ENCODE measurements around the gene EML3. TPM values are rescaled to one million over a fixed set of nuclear protein-coding genes. Genes with fewer than 3 reads are reported as not detected.
A peak's percentile ranks its signal among the peaks of the same experiment; 100 is the strongest.

EML3 gene
- total RNA-seq, 2 experiments from 2014 or later: 121 to 122 TPM

- peak overlapping the region; percentile 85 for H3K4me3 Mint-ChIP-seq
- no peaks in the 10 kb centered on the region for H3K9me3 Mint-ChIP-seq
- H3K4me1 Mint-ChIP-seq: peaks cover 49% of the 10 kb centered on the region
- POLR2A ChIA-PET: interaction anchor here (0.7 to 6.4 kb wide), 33 partner anchors 9 to 279 kb away, joined by 3 to 116 read pairs (median 6); partner anchors contain the start of genes AHNAK, B3GAT3, C11orf98 and CSKMT
- H3K27me3 Mint-ChIP-seq: no peaks in the 10 kb centered on the region
- peak overlapping the region; percentile 88 for H3K27ac Mint-ChIP-seq
- DNase-seq: no peak
- CTCF ChIA-PET: interaction anchor here (0.8 to 3.3 kb wide), 10 partner anchors 9 to 207 kb away, joined by 3 to 51 read pairs (median 6); partner anchors contain the start of genes B3GAT3, EEF1G, HNRNPUL2 and TTC9C
- H3K36me3 Mint-ChIP-seq (ENCODE audit: low read depth): peaks cover 67% of the 10 kb centered on the region
Observed at GRCh38 chr11:62602141-62603071, 10.2 kb downstream of the EML3 start.

- ChIA-PET CTCF (interaction anchor here (0.8 to 3.3 kb wide), 10 partner anchors 10 to 206 kb away, joined by 3 to 51 read pairs (median 6); partner anchors contain the start of genes B3GAT3, EEF1G, HNRNPUL2 and TTC9C), POLR2A (interaction anchor here (0.7 to 6.4 kb wide), 34 partner anchors 10 to 280 kb away, joined by 3 to 116 read pairs (median 4); partner anchors contain the start of genes AHNAK, B3GAT3, C11orf98 and CSKMT)
- peak; percentile 100 for DNase-seq
- Mint-ChIP-seq H3K36me3 (ENCODE audit: low read depth) (peaks cover 69% of the 10 kb centered on the region), H3K27ac (peak within 1 kb of the TSS; percentile 88), H3K9me3 (no peaks in the 10 kb centered on the region), H3K4me1 (peaks cover 53% of the 10 kb centered on the region), H3K27me3 (no peaks in the 10 kb centered on the region), H3K4me3 (peak within 1 kb of the TSS; percentile 85)
Observed at GRCh38 chr11:62601372-62602140, 11.0 kb downstream of the EML3 start, which contains the start of gene MTA2. Gene MTA2 (minus strand): TSS chr11:62601865. CDS start chr11:62601450, 415 bp downstream.

GRCh38 chr11:62601122-62601371 lies 11.5 kb downstream of the EML3 start:
- H3K9me3 Mint-ChIP-seq: no peaks in the 10 kb centered on the region

GRCh38 chr11:62600367-62601121 lies 12.0 kb downstream of the EML3 start:
- DNase-seq: no peak

More at GRCh38 chr11:62601122-62601371, 11.5 kb downstream of the EML3 start:
- peak overlapping the region; percentile 85 for H3K4me3 Mint-ChIP-seq
- peak overlapping the region; percentile 88 for H3K27ac Mint-ChIP-seq
- H3K27me3 Mint-ChIP-seq: no peaks in the 10 kb centered on the region
- H3K4me1 Mint-ChIP-seq: peaks cover 54% of the 10 kb centered on the region
- peaks cover 71% of the 10 kb centered on the region for H3K36me3 Mint-ChIP-seq (ENCODE audit: low read depth)
- peak; percentile 52 for DNase-seq
- ChIA-PET CTCF (interaction anchor here (0.6 to 3.3 kb wide), 10 partner anchors 9 to 1154 kb away, joined by 3 to 51 read pairs (median 6); partner anchors contain the start of genes EEF1G, HNRNPUL2, TTC9C and TUT1), POLR2A (interaction anchor here (0.6 to 6.4 kb wide), 30 partner anchors 10 to 280 kb away, joined by 3 to 116 read pairs (median 6); partner anchors contain the start of genes B3GAT3, C11orf98, CSKMT and EEF1G)

GRCh38 chr11:62599901-62600300 lies 12.7 kb downstream of the EML3 start:
- DNase-seq: no peak
- Mint-ChIP-seq H3K4me3 (peak overlapping the region; percentile 85), H3K9me3 (no peaks in the 10 kb centered on the region), H3K27me3 (no peaks in the 10 kb centered on the region), H3K27ac (peak overlapping the region; percentile 88), H3K4me1 (peaks cover 60% of the 10 kb centered on the region), H3K36me3 (ENCODE audit: low read depth) (peaks cover 74% of the 10 kb centered on the region)
- POLR2A ChIA-PET: interaction anchor here (0.8 to 6.4 kb wide), 26 partner anchors 9 to 255 kb away, joined by 3 to 116 read pairs (median 6); partner anchors contain the start of genes B3GAT3, C11orf98, CSKMT and EEF1G
- CTCF ChIA-PET: interaction anchor here (0.6 to 3.3 kb wide), 8 partner anchors 8 to 205 kb away, joined by 3 to 51 read pairs (median 5); partner anchors contain the start of genes C11orf98, CSKMT, EML3 and ROM1

More at GRCh38 chr11:62600367-62601121, 12.0 kb downstream of the EML3 start:
- Mint-ChIP-seq H3K27ac (peak overlapping the region; percentile 88), H3K4me1 (peaks cover 55% of the 10 kb centered on the region), H3K9me3 (no peaks in the 10 kb centered on the region), H3K36me3 (ENCODE audit: low read depth) (peaks cover 74% of the 10 kb centered on the region), H3K27me3 (no peaks in the 10 kb centered on the region), H3K4me3 (peak overlapping the region; percentile 85)
- CTCF ChIA-PET: interaction anchor here (0.6 to 3.3 kb wide), 11 partner anchors 9 to 1153 kb away, joined by 3 to 51 read pairs (median 5); partner anchors contain the start of genes C11orf98, CSKMT, EEF1G and EML3
- POLR2A ChIA-PET: interaction anchor here (0.6 to 6.4 kb wide), 28 partner anchors 9 to 281 kb away, joined by 3 to 116 read pairs (median 8); partner anchors contain the start of genes B3GAT3, C11orf98, CSKMT and EEF1G

- Mint-ChIP-seq H3K9me3 (no peaks in the 10 kb centered on the region), H3K4me1 (peaks cover 67% of the 10 kb centered on the region), H3K36me3 (ENCODE audit: low read depth) (peaks cover 80% of the 10 kb centered on the region), H3K27me3 (no peaks in the 10 kb centered on the region), H3K27ac (peak overlapping the region; percentile 88), H3K4me3 (peak overlapping the region; percentile 85)
- POLR2A ChIA-PET: interaction anchor here (0.7 to 6.4 kb wide), 27 partner anchors 8 to 1606 kb away, joined by 3 to 116 read pairs (median 5); partner anchors contain the start of genes B3GAT3, C11orf98, CSKMT and EEF1G
- CTCF ChIA-PET: interaction anchor here (0.6 to 3.3 kb wide), 9 partner anchors 7 to 205 kb away, joined by 3 to 51 read pairs (median 4); partner anchors contain the start of genes C11orf98, CSKMT, EML3 and LBHD1
- DNase-seq: peak; percentile 98
Observed at GRCh38 chr11:62599069-62599696, 13.4 kb downstream of the EML3 start.

GRCh38 chr11:62595124-62595523 lies 17.5 kb downstream of the EML3 start:
- Mint-ChIP-seq H3K36me3 (ENCODE audit: low read depth) (peaks cover 85% of the 10 kb centered on the region), H3K27me3 (no peaks in the 10 kb centered on the region), H3K4me1 (peaks cover 82% of the 10 kb centered on the region), H3K4me3 (no peak overlapping the region), H3K9me3 (no peaks in the 10 kb centered on the region), H3K27ac (peak overlapping the region; percentile 6)
- ChIA-PET POLR2A (interaction anchor here (0.9 to 5.4 kb wide), 4 partner anchors 19 to 246 kb away, joined by 4 to 129 read pairs (median 5); partner anchors contain the start of genes C11orf98, CSKMT, EEF1G and LBHD1), CTCF (interaction anchor here (1.2 to 1.3 kb wide), 2 partner anchors 9 to 53 kb away, joined by 3 read pairs; no protein-coding TSS in a partner anchor)
- DNase-seq: no peak

GRCh38 chr11:62593434-62594044 lies 19.0 kb downstream of the EML3 start:
- CTCF ChIA-PET: interaction anchor here (0.7 to 3.7 kb wide), 21 partner anchors 7 to 270 kb away, joined by 3 to 51 read pairs (median 6); partner anchors contain the start of genes B3GAT3, C11orf98, CSKMT and EEF1G
- Mint-ChIP-seq H3K27me3 (no peaks in the 10 kb centered on the region), H3K27ac (peak overlapping the region; percentile 89), H3K4me3 (peak overlapping the region; percentile 63), H3K9me3 (no peaks in the 10 kb centered on the region), H3K36me3 (ENCODE audit: low read depth) (peaks cover 71% of the 10 kb centered on the region), H3K4me1 (peaks cover 78% of the 10 kb centered on the region)
- POLR2A ChIA-PET: interaction anchor here (0.9 to 6.4 kb wide), 24 partner anchors 7 to 288 kb away, joined by 3 to 129 read pairs (median 22); partner anchors contain the start of genes B3GAT3, BSCL2, C11orf98 and CSKMT
- peak; percentile 88 for DNase-seq

- no peak overlapping the region for H3K4me3 Mint-ChIP-seq
- peak overlapping the region; percentile 96 for H3K27ac Mint-ChIP-seq
- no peaks in the 10 kb centered on the region for H3K9me3 Mint-ChIP-seq
- DNase-seq: no peak
- POLR2A ChIA-PET: interaction anchor here (0.9 to 6.4 kb wide), 20 partner anchors 7 to 288 kb away, joined by 3 to 129 read pairs (median 26); partner anchors contain the start of genes B3GAT3, BSCL2, C11orf98 and CSKMT
- H3K4me1 Mint-ChIP-seq: peaks cover 74% of the 10 kb centered on the region
- no peaks in the 10 kb centered on the region for H3K27me3 Mint-ChIP-seq
- H3K36me3 Mint-ChIP-seq (ENCODE audit: low read depth): peaks cover 68% of the 10 kb centered on the region
- CTCF ChIA-PET: interaction anchor here (0.6 to 3.7 kb wide), 24 partner anchors 8 to 271 kb away, joined by 3 to 51 read pairs (median 6); partner anchors contain the start of genes B3GAT3, C11orf98, CSKMT and EEF1G
Observed at GRCh38 chr11:62592989-62593421, 19.6 kb downstream of the EML3 start.

All from activated CD4-positive, alpha-beta memory T cell treated with anti-CD3 and anti-CD28 coated beads, Interleukin-2, amount 10 ng/mL, durations not matched to agents 7 days and 5 days (primary cell).